H9 (cell line): Measurements from ENCODE around the gene CDK14. TPM values are rescaled to one million over a fixed set of nuclear protein-coding genes. Genes with fewer than 3 reads are reported as not detected.

Source experiments
- DNase-seq: peaks from one replicate; pipeline ENCODE4 v3.0.0-alpha.2; 2017
- H2AFZ ChIP-seq: one replicate; pipeline ENCODE4 v1.6.1; 2013; ENCODE audit warnings: mild to moderate bottlenecking, low read length, control low read depth, moderate library complexity
- H2AK5ac ChIP-seq: 2 replicates; pipeline ENCODE4 v1.6.1; 2013; ENCODE audit warnings: low read length, control low read depth, mixed read lengths; ENCODE audit not compliant: insufficient read length
- H2BK120ac ChIP-seq: one replicate; pipeline ENCODE4 v1.6.1; 2013; ENCODE audit warnings: low read depth, mild to moderate bottlenecking, low read length, control low read depth, inconsistent platforms; ENCODE audit not compliant: poor library complexity, severe bottlenecking
- H2BK12ac ChIP-seq: 2 replicates; pipeline ENCODE4 v1.6.1; 2013; ENCODE audit warnings: low read length, control low read depth, mixed read lengths, low read depth; ENCODE audit not compliant: insufficient read length
- H2BK15ac ChIP-seq: 2 replicates; pipeline ENCODE4 v1.6.1; 2013; ENCODE audit warnings: low read depth, low read length, control low read depth
- H2BK20ac ChIP-seq: one replicate; pipeline ENCODE4 v1.6.1; 2013; ENCODE audit warnings: low read depth, mild to moderate bottlenecking, low read length, control low read depth, inconsistent platforms; ENCODE audit not compliant: poor library complexity, severe bottlenecking
- H2BK5ac ChIP-seq: 2 replicates; pipeline ENCODE4 v1.6.1; 2013; ENCODE audit warnings: low read length, control low read depth, mixed read lengths; ENCODE audit not compliant: insufficient read length
- H3K14ac ChIP-seq: 2 replicates; pipeline ENCODE4 v1.6.1; 2013; ENCODE audit warnings: low read length, control low read depth; ENCODE audit not compliant: insufficient read depth
- H3K18ac ChIP-seq: 2 replicates; pipeline ENCODE4 v1.6.1; 2013; ENCODE audit warnings: low read depth, mild to moderate bottlenecking, mixed read lengths, low read length, control low read depth; ENCODE audit not compliant: insufficient read length
- H3K23ac ChIP-seq: 2 replicates; pipeline ENCODE4 v1.6.1; 2013; ENCODE audit warnings: low read length, control low read depth, mixed read lengths, low read depth; ENCODE audit not compliant: insufficient read length
- H3K23me2 ChIP-seq: 2 replicates; pipeline ENCODE4 v1.6.1; 2013; ENCODE audit warnings: low read depth, mild to moderate bottlenecking, mixed read lengths, low read length, control low read depth; ENCODE audit not compliant: insufficient read length, poor library complexity, severe bottlenecking
- H3K27ac ChIP-seq: 2 replicates; pipeline ENCODE4 v1.5.1; 2013; ENCODE audit warnings: low read length, control low read depth, mixed read lengths, low read depth; ENCODE audit not compliant: insufficient read length
- H3K27me3 ChIP-seq: 2 replicates; pipeline ENCODE4 v1.6.1; 2013; ENCODE audit warnings: low read length, control low read depth, inconsistent platforms; ENCODE audit not compliant: insufficient read depth
- H3K4ac ChIP-seq: 2 replicates; pipeline ENCODE4 v1.6.1; 2013; ENCODE audit warnings: low read depth, mild to moderate bottlenecking, control low read depth, inconsistent platforms, low read length, moderate library complexity
- H3K4me1 ChIP-seq: 2 replicates; pipeline ENCODE4 v1.6.1; 2013; ENCODE audit warnings: low read length, control low read depth, inconsistent platforms; ENCODE audit not compliant: insufficient read depth
- H3K4me2 ChIP-seq: 2 replicates; pipeline ENCODE4 v1.6.1; 2013; ENCODE audit warnings: low read length, control low read depth, mixed read lengths; ENCODE audit not compliant: insufficient read length, insufficient read depth
- H3K56ac ChIP-seq: 2 replicates; pipeline ENCODE4 v1.6.1; 2013; ENCODE audit warnings: low read depth, mild to moderate bottlenecking, mixed read lengths, low read length, control low read depth; ENCODE audit not compliant: insufficient read length
- H3K79me1 ChIP-seq: 2 replicates; pipeline ENCODE4 v1.6.1; 2013; ENCODE audit warnings: low read depth, mild to moderate bottlenecking, moderate library complexity, low read length, control low read depth, inconsistent platforms; ENCODE audit not compliant: insufficient read depth, poor library complexity, severe bottlenecking
- H3K79me2 ChIP-seq: 2 replicates; pipeline ENCODE4 v1.6.1; 2013; ENCODE audit warnings: low read length, control low read depth, inconsistent platforms; ENCODE audit not compliant: insufficient read depth
- H3K9ac ChIP-seq: 2 replicates; pipeline ENCODE4 v1.6.1; 2013; ENCODE audit warnings: low read length, control low read depth, mixed read lengths; ENCODE audit not compliant: insufficient read length; ENCODE audit errors: extremely low read depth
- H3K9me3 ChIP-seq: one replicate; pipeline ENCODE4 v1.6.1; 2013; ENCODE audit warnings: low read depth, low read length, inconsistent platforms; ENCODE audit not compliant: control insufficient read depth
- H3T11ph ChIP-seq: one replicate; pipeline ENCODE4 v1.6.1; 2013; ENCODE audit warnings: mild to moderate bottlenecking, low read length, control low read depth, inconsistent platforms
- H4K20me1 ChIP-seq: one replicate; pipeline ENCODE4 v1.6.1; 2013; ENCODE audit not compliant: control insufficient read depth, insufficient read length, insufficient read depth
- H4K5ac ChIP-seq: 2 replicates; pipeline ENCODE4 v1.6.1; 2013; ENCODE audit warnings: low read depth, mild to moderate bottlenecking, mixed read lengths, low read length, control low read depth; ENCODE audit not compliant: insufficient read length
- H4K8ac ChIP-seq: replicated peaks from 2 replicates; pipeline ENCODE4 v1.6.1; 2013; ENCODE audit warnings: low read length, control low read depth, mixed read lengths, low read depth; ENCODE audit not compliant: insufficient read length
- H4K91ac ChIP-seq: 2 replicates; pipeline ENCODE4 v1.6.1; 2013; ENCODE audit warnings: low read depth, mild to moderate bottlenecking, moderate library complexity, mixed read lengths, low read length, control low read depth; ENCODE audit not compliant: insufficient read length
- H3K27ac Mint-ChIP-seq, 3 experiments: 2 replicates in 2 of 3; 3 replicates in 1 of 3; pipeline ENCODE4 v1.8.0; 2020 to 2021; ENCODE audit warnings: mixed read lengths in 3 of 3, mild to moderate bottlenecking in 1 of 3, moderate library complexity in 1 of 3
- H3K27me3 Mint-ChIP-seq: 2 replicates; pipeline ENCODE4 v1.8.0; 2021; ENCODE audit warnings: low read depth, mild to moderate bottlenecking, moderate library complexity, mixed read lengths
- H3K36me3 Mint-ChIP-seq, 3 experiments: 2 replicates in 2 of 3; 3 replicates in 1 of 3; pipeline ENCODE4 v1.8.0; 2020 to 2021; ENCODE audit warnings: low read depth in 3 of 3, mixed read lengths in 3 of 3; ENCODE audit not compliant: insufficient read depth in 1 of 3
- H3K4me1 Mint-ChIP-seq, 2 experiments: 2 replicates each; pipeline ENCODE4 v1.8.0; 2020; ENCODE audit warnings: mixed read lengths in 2 of 2
- H3K4me3 Mint-ChIP-seq, 2 experiments: 2 replicates in 1 of 2; 3 replicates in 1 of 2; pipeline ENCODE4 v1.8.0; 2020 to 2021; ENCODE audit warnings: mild to moderate bottlenecking in 2 of 2, mixed read lengths in 2 of 2, moderate library complexity in 1 of 2
- H3K9me3 Mint-ChIP-seq, 2 experiments: 2 replicates in 1 of 2; 3 replicates in 1 of 2; pipeline ENCODE4 v1.8.0; 2020; ENCODE audit warnings: mild to moderate bottlenecking in 2 of 2, mixed read lengths in 2 of 2, moderate library complexity in 1 of 2
- CTCF ChIP-seq: fragments of 200-600 bp; sonication (generic); conservative IDR thresholded peaks from 3 replicates; pipeline ENCODE4 v1.8.0; 2021; ENCODE audit warnings: antibody characterized with exemption, mild to moderate bottlenecking
- WGBS: extraction: QIAGEN DNeasy Blood & Tissue Kit; methylation state at CpG from one replicate; pipeline ENCODE4 v1.1.7; 2013; ENCODE audit warnings: missing lambda C conversion rate, low lambda C conversion rate, mixed read lengths; ENCODE audit not compliant: insufficient read length; ENCODE audit errors: extremely low coverage; 5-methylcytosine and 5-hydroxymethylcytosine counted together
- total RNA-seq: library from RNA; stranded (reverse); gene quantifications from 2 replicates; pipeline ENCODE4 v1.2.1, GENCODE V29; 2021

CDK14 gene
- total RNA-seq, 1 experiment from 2014 or later = 23.9 TPM

DNA sequence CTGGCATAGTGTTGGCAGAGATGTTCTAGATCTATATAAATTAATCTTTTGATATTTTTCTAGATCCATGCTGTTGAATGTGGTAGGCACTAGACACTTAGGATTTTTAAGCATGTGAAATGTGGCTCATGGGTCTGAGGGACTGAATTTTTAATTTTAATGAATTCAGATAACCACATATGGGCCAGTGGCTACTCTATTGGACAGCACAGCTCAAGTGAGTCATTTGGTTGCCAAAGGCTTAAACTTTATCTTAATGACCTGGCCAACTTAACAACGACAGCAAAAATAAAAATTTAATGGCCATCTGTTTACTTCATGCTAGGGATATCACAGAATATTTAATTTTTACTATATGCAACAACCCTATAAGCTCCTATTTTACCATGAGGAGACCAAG lies 61.4 kb downstream of the CDK14 start:
- H3K4me1 ChIP-seq = peaks cover 13% of the 10 kb centered on the region; the same call in 1 of the 2 replicates
- no peak overlapping the region for H3K23ac ChIP-seq
- Mint-ChIP-seq H3K4me3 (no peak overlapping the region), H3K27me3 (no peaks in the 10 kb centered on the region), H3K4me1 (peaks cover 26 to 30% of the 10 kb centered on the region in 2 experiments), H3K9me3 (no peaks in the 10 kb centered on the region; a peak in 1 of 5 replicates), H3K27ac (no peak overlapping the region), H3K36me3 (no peaks in the 10 kb centered on the region; a peak in 1 of 7 replicates)
- no peak for DNase-seq
- no peak overlapping the region for H2BK120ac ChIP-seq
- H3K9ac ChIP-seq = no peak overlapping the region
- H3K4ac ChIP-seq = no peak overlapping the region
- no peak overlapping the region for H4K8ac ChIP-seq
- no peaks in the 10 kb centered on the region for H3K27me3 ChIP-seq
- no peak overlapping the region for H2BK15ac ChIP-seq
- no peak overlapping the region for H2BK5ac ChIP-seq
- peaks cover 4% of the 10 kb centered on the region; the same call in 1 of the 2 replicates for H3K79me2 ChIP-seq
- H3K23me2 ChIP-seq = no peaks in the 10 kb centered on the region
- no peak overlapping the region for H2AFZ ChIP-seq
- H2AK5ac ChIP-seq = no peak overlapping the region
- H4K91ac ChIP-seq = no peak overlapping the region
- H3K9me3 ChIP-seq = no peaks in the 10 kb centered on the region
- no peak overlapping the region for H3T11ph ChIP-seq
- H4K5ac ChIP-seq = no peak overlapping the region
- no peak overlapping the region for H3K27ac ChIP-seq
- H3K56ac ChIP-seq = no peak overlapping the region
- WGBS = no CpG with 5 or more reads among the region's 1 CpG
- no peak overlapping the region for H3K14ac ChIP-seq
- no peak overlapping the region for H2BK20ac ChIP-seq
- no peak for TF ChIP-seq CTCF
- H4K20me1 ChIP-seq = no peaks in the 10 kb centered on the region
- H3K4me2 ChIP-seq = no peak overlapping the region
- H3K18ac ChIP-seq = no peak overlapping the region
- H3K79me1 ChIP-seq = no peaks in the 10 kb centered on the region
- no peak overlapping the region for H2BK12ac ChIP-seq
